Subcutaneous adipose tissue (tissue), 4 donors: Measurements from ENCODE around the gene CDH4. TPM values are rescaled to one million over a fixed set of nuclear protein-coding genes. Genes with fewer than 3 reads are reported as not detected.

ENCODE experiments used
- total RNA-seq, 4 donors: library from RNA; depleted of rRNA; stranded (reverse); fragments of >200 nt; gene quantifications; one replicate each; pipeline ENCODE4 v1.1.0, GENCODE V29; 2016
- TF ChIP-seq, protein P1 (sequence below): fragments of 450-650 bp; IDR thresholded peaks from one replicate; pipeline ENCODE4 v1.5.1; 2016; ENCODE audit warnings: low read depth, mild to moderate bottlenecking, control low read depth, antibody characterized with exemption, moderate library complexity

The CDH4 gene
- total RNA-seq, 4 donors from 2014 or later, result not detected

DNA sequence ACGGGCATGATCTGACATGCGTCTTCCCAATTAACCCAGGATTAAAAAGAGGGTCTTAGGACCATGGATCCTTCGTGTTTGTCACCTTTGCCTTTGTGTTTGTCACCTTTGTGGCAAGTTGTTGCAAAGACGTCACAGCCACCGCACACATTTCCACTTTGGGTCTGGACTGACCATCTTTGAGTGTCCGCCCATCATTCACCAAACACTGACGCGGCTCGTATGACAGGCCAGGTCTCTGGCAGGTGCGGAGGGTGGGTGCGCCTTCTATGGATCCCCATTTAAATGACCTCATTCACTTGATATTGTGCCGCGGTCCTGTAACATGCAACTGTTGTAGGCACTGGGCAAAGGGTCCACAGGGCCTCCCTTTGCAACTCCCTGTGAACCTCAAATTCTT lies 409.5 kb downstream of the CDH4 start:
- TF ChIP-seq, protein P1, sequence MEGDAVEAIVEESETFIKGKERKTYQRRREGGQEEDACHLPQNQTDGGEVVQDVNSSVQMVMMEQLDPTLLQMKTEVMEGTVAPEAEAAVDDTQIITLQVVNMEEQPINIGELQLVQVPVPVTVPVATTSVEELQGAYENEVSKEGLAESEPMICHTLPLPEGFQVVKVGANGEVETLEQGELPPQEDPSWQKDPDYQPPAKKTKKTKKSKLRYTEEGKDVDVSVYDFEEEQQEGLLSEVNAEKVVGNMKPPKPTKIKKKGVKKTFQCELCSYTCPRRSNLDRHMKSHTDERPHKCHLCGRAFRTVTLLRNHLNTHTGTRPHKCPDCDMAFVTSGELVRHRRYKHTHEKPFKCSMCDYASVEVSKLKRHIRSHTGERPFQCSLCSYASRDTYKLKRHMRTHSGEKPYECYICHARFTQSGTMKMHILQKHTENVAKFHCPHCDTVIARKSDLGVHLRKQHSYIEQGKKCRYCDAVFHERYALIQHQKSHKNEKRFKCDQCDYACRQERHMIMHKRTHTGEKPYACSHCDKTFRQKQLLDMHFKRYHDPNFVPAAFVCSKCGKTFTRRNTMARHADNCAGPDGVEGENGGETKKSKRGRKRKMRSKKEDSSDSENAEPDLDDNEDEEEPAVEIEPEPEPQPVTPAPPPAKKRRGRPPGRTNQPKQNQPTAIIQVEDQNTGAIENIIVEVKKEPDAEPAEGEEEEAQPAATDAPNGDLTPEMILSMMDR, result no peak

DNA sequence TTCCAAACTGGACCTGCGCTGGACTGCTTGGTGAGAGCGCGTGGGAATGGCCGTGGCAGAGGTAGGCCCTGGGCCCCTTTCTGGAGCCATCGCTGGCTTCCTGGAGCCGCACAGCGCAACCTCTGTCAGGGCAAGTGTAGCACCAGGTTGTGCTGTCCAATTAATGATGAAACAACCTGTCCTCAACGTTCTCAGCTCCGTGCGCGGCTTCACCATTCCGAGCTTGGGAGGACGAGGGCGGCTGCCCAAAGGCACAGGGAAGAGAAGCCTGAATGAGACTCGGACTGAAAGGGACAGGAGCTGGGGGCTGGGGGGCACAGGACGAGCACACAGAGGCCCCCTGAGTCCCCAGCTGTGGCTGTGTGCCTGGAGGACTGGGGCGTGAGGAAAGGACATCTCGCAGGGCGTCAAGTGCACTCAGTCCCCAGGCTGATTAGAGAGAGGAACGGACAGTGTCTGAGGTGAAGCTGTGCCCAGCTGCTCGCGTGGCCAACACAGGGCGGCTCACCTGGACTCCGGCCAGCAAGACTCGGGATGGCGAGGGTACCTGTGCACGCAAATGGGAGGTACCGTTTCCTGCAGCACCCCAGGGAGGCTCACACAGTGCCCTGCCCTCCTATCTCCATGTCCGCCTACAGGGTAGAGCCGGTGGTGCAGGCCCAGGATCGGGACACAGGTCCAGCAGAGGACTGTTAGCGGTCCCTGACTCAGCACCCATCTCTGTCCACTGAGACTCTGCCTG lies 410.3 kb downstream of the CDH4 start:
- TF ChIP-seq, protein P1, result no peak

DNA sequence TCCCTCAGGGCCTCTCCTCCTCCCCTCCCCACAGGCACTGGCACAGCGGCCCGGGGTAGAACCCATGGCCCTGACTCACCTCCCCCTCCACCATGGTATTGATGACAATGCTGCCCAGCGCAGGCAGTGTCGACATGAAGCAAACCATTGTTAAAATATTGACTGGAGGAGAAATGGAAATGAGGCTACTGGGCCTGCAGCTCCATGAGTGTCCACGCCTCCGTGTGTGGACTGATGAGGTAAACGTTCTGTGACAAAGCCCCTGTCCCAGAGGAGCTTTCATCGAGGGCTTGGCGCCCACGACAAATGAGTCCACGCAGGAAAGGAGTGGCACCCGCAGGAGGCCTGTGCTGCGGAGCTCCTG lies 410.9 kb downstream of the CDH4 start:
- TF ChIP-seq, protein P1, result no peak

DNA sequence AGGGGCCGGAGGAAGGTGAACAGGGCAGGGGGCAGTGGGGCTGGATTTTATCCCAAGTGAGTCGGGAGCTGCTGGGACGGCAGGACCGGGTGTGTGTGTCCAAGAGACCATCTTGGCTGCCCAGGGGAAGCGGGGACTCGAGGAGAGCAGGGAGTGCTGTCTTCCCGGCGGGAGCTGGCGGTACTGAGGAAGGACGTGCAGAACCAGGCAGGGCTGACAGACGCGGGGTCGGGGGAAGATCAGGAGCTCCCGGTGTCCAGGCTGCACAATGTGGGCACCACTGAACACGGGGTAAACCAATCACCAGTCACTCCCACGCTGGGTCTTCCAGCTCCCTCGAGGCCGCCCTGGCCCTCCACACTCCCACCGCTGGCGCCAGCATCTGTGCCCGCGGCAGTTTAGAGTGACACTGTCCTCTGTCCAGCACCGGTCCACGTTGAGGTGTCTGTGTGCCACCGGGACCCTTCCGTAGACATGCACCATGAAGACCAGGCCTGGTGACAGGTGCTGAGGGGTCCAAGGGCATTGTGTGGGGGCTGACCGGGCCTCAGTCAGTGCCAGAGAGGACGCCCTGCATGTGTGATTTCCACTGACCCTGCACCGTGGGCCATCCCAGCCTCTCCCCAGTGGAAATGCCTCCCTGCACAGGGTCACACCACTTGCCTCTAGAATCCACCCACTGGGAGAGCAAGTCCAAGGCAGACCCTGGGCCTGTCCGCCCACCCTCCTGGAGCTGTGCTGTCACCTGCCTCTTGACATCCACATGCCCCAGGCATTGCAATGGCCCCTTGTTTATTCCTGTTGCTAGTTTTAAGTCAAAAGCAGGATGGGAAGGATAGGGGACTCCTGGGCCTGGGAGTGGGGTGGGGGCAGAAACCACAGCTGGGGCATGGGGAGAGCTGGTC lies 411.7 kb downstream of the CDH4 start:
- TF ChIP-seq, protein P1, result no peak

DNA sequence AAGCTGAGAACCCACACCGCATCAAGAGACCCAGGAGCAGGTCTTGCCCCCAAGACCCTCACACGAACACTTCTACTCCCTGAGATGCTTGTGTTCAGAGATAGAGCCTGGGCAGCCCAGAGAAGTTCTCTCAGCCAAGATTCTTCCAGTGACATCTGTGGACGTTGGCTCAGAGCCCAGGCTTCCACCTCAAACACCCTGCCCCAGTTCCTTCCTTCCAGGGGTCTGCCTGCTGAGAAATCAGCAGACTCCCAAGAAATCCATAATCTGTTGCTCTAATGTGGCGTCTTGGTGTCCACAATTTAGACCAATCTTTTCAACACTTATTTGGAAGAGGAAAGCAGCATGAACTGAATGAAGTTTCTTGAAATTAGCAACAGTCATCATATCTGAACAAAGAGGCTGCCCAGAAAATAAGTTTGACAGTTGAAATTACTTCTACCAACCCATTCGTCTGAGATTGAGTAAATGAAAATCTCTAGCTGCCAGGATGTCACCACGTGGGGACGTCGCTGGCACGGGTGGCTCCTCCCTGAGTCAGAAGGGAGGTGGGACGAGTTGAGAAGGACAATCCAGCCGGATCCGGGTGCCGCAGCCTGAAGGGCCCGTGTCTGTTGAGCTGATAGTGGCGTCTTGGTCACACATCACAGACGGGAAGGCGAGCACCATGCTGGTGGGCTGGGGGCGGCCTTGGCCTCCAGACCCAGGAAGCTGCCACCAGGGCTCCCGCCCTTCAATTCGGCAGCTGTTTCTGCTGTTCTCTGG lies 412.7 kb downstream of the CDH4 start:
- TF ChIP-seq, protein P1, result no peak

DNA sequence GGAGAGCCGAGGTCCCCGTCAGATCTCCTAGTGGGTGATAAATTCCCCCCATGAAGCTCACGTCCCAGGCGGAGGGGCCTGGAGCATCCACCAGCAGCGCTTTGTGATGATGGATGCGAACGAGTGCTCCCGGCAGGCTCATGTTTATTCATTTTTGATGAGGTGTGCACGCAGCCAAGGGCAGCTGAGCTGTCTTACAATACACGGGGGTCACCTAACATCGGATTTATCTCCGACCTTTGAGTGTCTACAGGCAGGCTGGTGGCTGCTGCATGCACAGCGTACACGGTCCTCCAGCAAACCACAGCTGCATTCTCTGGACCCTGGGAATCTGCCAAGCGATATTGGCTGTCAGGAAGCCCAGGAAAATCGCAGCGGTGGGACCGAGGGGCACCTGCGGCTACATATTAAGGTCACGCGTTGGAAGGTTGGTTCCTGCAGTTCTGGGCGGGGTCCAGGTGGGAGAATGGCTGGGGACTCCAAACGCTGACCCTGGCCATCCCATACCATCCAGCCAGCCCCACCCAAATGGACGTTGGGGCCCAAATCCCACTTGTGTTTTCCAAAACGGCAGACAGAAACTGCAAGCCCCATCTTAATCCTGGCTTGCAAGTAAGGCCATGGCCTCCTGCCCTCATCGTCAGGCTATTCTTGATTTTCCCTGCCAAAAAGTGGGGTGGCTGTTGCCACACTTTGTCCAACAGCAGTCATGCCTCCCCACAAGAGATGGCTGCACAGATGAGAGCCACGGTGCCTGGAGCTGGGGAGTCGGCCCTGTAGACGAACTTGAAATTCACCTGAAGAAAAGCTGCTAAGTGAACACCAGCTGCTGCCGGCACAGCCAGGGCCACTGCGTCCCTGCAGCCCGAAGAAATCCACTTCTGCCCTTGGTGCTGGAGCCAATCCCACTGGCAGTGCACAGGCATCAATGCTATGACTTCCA lies 413.7 kb downstream of the CDH4 start:
- TF ChIP-seq, protein P1, result no peak
